IMR-90 (cell line): ENCODE results near the gene SLC7A10. TPM values are rescaled to one million over a fixed set of nuclear protein-coding genes. Genes with fewer than 3 reads are reported as not detected.

Source experiments
- ATAC-seq: fragments of 200-7000 bp; cut with Tn5 transposase; 2 replicates; pipeline ENCODE4 v1.9.1; 2020; ENCODE audit warnings: low read depth, mild to moderate bottlenecking, moderate library complexity
- BruUV-seq: library from RNA; stranded (reverse); fragments of 400-500 nt; replicated peaks from 2 replicates; lab custom pipeline; 2021; lab: Mats Ljungman, UMichigan
- CTCF ChIA-PET: fragments of 300-600 bp; formaldehyde crosslinking; extraction: SDS; loops from one replicate; lab custom pipeline; 2021; ENCODE audit warnings: antibody characterized with exemption; lab: Yijun Ruan, JAX
- POLR2A ChIA-PET: fragments of 300-600 bp; sonication (Branson Sonifier 250); formaldehyde crosslinking; loops from one replicate; lab custom pipeline; 2022; ENCODE audit warnings: antibody characterized with exemption; ENCODE audit not compliant: unreplicated experiment; lab: Charles Lee
- DNase-seq: peaks from one replicate; pipeline ENCODE4 v3.0.0; 2013
- H2AFZ ChIP-seq: replicated peaks from 2 replicates; pipeline ENCODE3; 2013; ENCODE audit warnings: low read length, mild to moderate bottlenecking; ENCODE audit not compliant: poor library complexity
- H2AK5ac ChIP-seq: 2 replicates; pipeline ENCODE4 v1.6.1; 2013; ENCODE audit warnings: low read depth, low read length, inconsistent platforms
- H2AK9ac ChIP-seq: replicated peaks from 2 replicates; pipeline ENCODE3; 2013; ENCODE audit warnings: mild to moderate bottlenecking, low read depth, low read length, moderate library complexity; ENCODE audit not compliant: poor library complexity
- H2BK120ac ChIP-seq: 2 replicates; pipeline ENCODE4 v1.6.1; 2013; ENCODE audit warnings: low read depth, low read length, inconsistent platforms
- H2BK15ac ChIP-seq: 3 replicates; pipeline ENCODE4 v1.6.1; 2013; ENCODE audit warnings: low read depth, low read length, inconsistent platforms
- H2BK20ac ChIP-seq: 2 replicates; pipeline ENCODE4 v1.6.1; 2013; ENCODE audit warnings: low read depth, mild to moderate bottlenecking, inconsistent platforms, low read length, moderate library complexity
- H2BK5ac ChIP-seq: 2 replicates; pipeline ENCODE4 v1.6.1; 2013; ENCODE audit warnings: mild to moderate bottlenecking, low read depth, low read length, inconsistent platforms; ENCODE audit not compliant: poor library complexity, severe bottlenecking
- H3K14ac ChIP-seq: replicated peaks from 2 replicates; pipeline ENCODE4 v1.6.1; 2013; ENCODE audit warnings: low read depth, low read length, inconsistent platforms
- H3K18ac ChIP-seq: 2 replicates; pipeline ENCODE4 v1.6.1; 2013; ENCODE audit warnings: low read depth, low read length, control low read depth
- H3K23ac ChIP-seq: 2 replicates; pipeline ENCODE4 v1.6.1; 2013; ENCODE audit warnings: low read depth, low read length, inconsistent platforms
- H3K27ac ChIP-seq: 2 replicates; pipeline ENCODE4 v1.5.1; 2013; ENCODE audit warnings: mild to moderate bottlenecking, control low read depth, low read length; ENCODE audit not compliant: insufficient read depth
- H3K27me3 ChIP-seq: 2 replicates; pipeline ENCODE4 v1.6.1; 2013; ENCODE audit warnings: low read length; ENCODE audit not compliant: control insufficient read depth, insufficient read depth
- H3K36me3 ChIP-seq: 2 replicates; pipeline ENCODE4 v1.6.1; 2013; ENCODE audit warnings: low read length, mixed read lengths; ENCODE audit not compliant: control insufficient read depth, insufficient read depth
- H3K4ac ChIP-seq: 2 replicates; pipeline ENCODE4 v1.6.1; 2013; ENCODE audit warnings: low read depth, low read length, inconsistent platforms
- H3K4me1 ChIP-seq: 2 replicates; pipeline ENCODE4 v1.6.1; 2013; ENCODE audit warnings: low read length, mixed read lengths; ENCODE audit not compliant: control insufficient read depth, insufficient read depth
- H3K4me2 ChIP-seq: 2 replicates; pipeline ENCODE4 v1.6.1; 2013; ENCODE audit warnings: low read depth, mild to moderate bottlenecking, control low read depth, low read length, moderate library complexity
- H3K4me3 ChIP-seq: 2 replicates; pipeline ENCODE4 v1.5.1; 2013; ENCODE audit warnings: low read depth, mild to moderate bottlenecking, control low read depth, low read length, moderate library complexity; ENCODE audit not compliant: insufficient read depth
- H3K56ac ChIP-seq: 2 replicates; pipeline ENCODE4 v1.6.1; 2013; ENCODE audit warnings: low read length, inconsistent platforms; ENCODE audit not compliant: insufficient read depth; ENCODE audit errors: extremely low read depth
- H3K79me1 ChIP-seq, 2 experiments: 2 replicates each; pipeline ENCODE4 v1.6.1; 2013; ENCODE audit warnings: low read length in 2 of 2, inconsistent platforms in 1 of 2, low read depth in 1 of 2
- H3K9ac ChIP-seq: 2 replicates; pipeline ENCODE4 v1.6.1; 2013; ENCODE audit warnings: low read depth, low read length, control low read depth
- H3K9me1 ChIP-seq: 2 replicates; pipeline ENCODE4 v1.6.1; 2013; ENCODE audit warnings: low read length, inconsistent platforms; ENCODE audit not compliant: insufficient read depth
- H3K9me3 ChIP-seq: 2 replicates; pipeline ENCODE4 v1.6.1; 2013; ENCODE audit warnings: low read length; ENCODE audit not compliant: control insufficient read depth, insufficient read depth
- H4K20me1 ChIP-seq: 2 replicates; pipeline ENCODE4 v1.6.1; 2013; ENCODE audit warnings: low read length, inconsistent platforms; ENCODE audit not compliant: insufficient read depth
- H4K5ac ChIP-seq: 2 replicates; pipeline ENCODE4 v1.6.1; 2013; ENCODE audit warnings: mild to moderate bottlenecking, low read depth, low read length, control low read depth
- H4K8ac ChIP-seq, 2 experiments: 2 replicates each; pipeline ENCODE4 v1.6.1; 2013; ENCODE audit warnings: low read depth in 2 of 2, low read length in 2 of 2, control low read depth in 1 of 2, inconsistent platforms in 1 of 2
- H4K91ac ChIP-seq: 2 replicates; pipeline ENCODE4 v1.6.1; 2013; ENCODE audit warnings: low read depth, low read length, inconsistent platforms; ENCODE audit not compliant: insufficient read depth
- CTCF ChIP-seq: conservative IDR thresholded peaks from 2 replicates; pipeline ENCODE4 v1.5.1; 2012; ENCODE audit warnings: mild to moderate bottlenecking, low read depth, low read length, improper control_type of control experiment
- ELK1 ChIP-seq: fragments of 150-350 bp; IDR thresholded peaks from 2 replicates; pipeline ENCODE4 v1.6.1; 2016; ENCODE audit warnings: low read depth, mild to moderate bottlenecking, low read length, moderate library complexity, borderline replicate concordance
- MAFK ChIP-seq: IDR thresholded peaks from 2 replicates; pipeline ENCODE4 v1.6.1; 2012; ENCODE audit warnings: low read depth, low read length, improper control_type of control experiment
- MAZ ChIP-seq: IDR thresholded peaks from 2 replicates; pipeline ENCODE4 v1.6.1; 2012; ENCODE audit warnings: low read depth, mild to moderate bottlenecking, low read length, improper control_type of control experiment, moderate library complexity, borderline replicate concordance
- MXI1 ChIP-seq: IDR thresholded peaks from 2 replicates; pipeline ENCODE4 v1.6.1; 2012; ENCODE audit warnings: low read depth, mild to moderate bottlenecking, low read length, moderate library complexity, borderline replicate concordance
- NFE2L2 ChIP-seq: fragments of 150-350 bp; IDR thresholded peaks from 2 replicates; pipeline ENCODE4 v1.6.1; 2016; ENCODE audit warnings: low read depth, mild to moderate bottlenecking, low read length
- POLR2A ChIP-seq: IDR thresholded peaks from 2 replicates; pipeline ENCODE4 v1.6.1; 2012; ENCODE audit warnings: mild to moderate bottlenecking, low read depth, low read length
- RAD21 ChIP-seq: IDR thresholded peaks from 2 replicates; pipeline ENCODE4 v1.6.1; 2012; ENCODE audit warnings: low read length, improper control_type of control experiment
- SMC3 ChIP-seq: fragments of 150-350 bp; IDR thresholded peaks from 2 replicates; pipeline ENCODE4 v1.6.1; 2016; ENCODE audit warnings: low read depth, mild to moderate bottlenecking, antibody characterized with exemption, low read length, moderate library complexity
- WGBS, 2 experiments: methylation state at CpG; one replicate each; pipeline versions ENCODE4 v1.1.5 to v1.1.7; 2013; ENCODE audit warnings: missing lambda C conversion rate in 2 of 2; ENCODE audit not compliant: insufficient read length in 1 of 2; ENCODE audit errors: extremely low coverage in 2 of 2; 5-methylcytosine and 5-hydroxymethylcytosine counted together
- dilution Hi-C: fragments of 300-500 bp; cut with HindIII; formaldehyde crosslinking; loops from one replicate; pipeline ENCODE4 v1.14.3; 2018; ENCODE audit warnings: low sequenced_read_pairs; ENCODE audit not compliant: unreplicated experiment
- in situ Hi-C: fragments of 300-500 bp; cut with MboI; formaldehyde crosslinking; loops from 3 replicates; pipeline ENCODE4 v1.14.3; 2019; ENCODE audit warnings: low sequenced_read_pairs, inconsistent platforms, mixed read lengths
- intact Hi-C: fragments of 100-400 bp; cut with micrococcal nuclease; formaldehyde crosslinking; loops from 2 replicates; pipeline ENCODE4 v1.10.0; 2022
- polyA plus RNA-seq, 3 experiments: library from polyadenylated mRNA; depleted of rRNA; stranded (reverse); fragments of >200 nt; gene quantifications; 2 replicates each; pipeline ENCODE4 v1.2.3, GENCODE V29; 2012; ENCODE audit warnings: low replicate concordance in 1 of 3
- total RNA-seq: library from RNA; depleted of rRNA; stranded (reverse); fragments of >200 nt; gene quantifications from 2 replicates; pipeline ENCODE4 v1.2.3, GENCODE V29; 2012

The SLC7A10 gene
- total and polyA plus RNA-seq, 2 of the 4 experiments (the other 2 are of a cell fraction) = not detected

- no peak for DNase-seq
- ChIA-PET CTCF (no interaction called here), POLR2A (no interaction called here)
- Histone ChIP-seq H3K9ac (no peak overlapping the region), H3K4me3 (no peak overlapping the region), H2BK120ac (no peak overlapping the region), H2BK15ac (no peak overlapping the region), H2BK20ac (no peak overlapping the region), H2AK5ac (no peak overlapping the region), H4K8ac (no peak overlapping the region), H3K27me3 (peaks cover 4% of the 10 kb centered on the region; the same call in 1 of the 2 replicates), H3K36me3 (no peaks in the 10 kb centered on the region), H3K23ac (no peak overlapping the region), H3K18ac (no peak overlapping the region), H3K27ac (no peak overlapping the region), H2BK5ac (no peak overlapping the region), H2AFZ (no peak overlapping the region), H3K4me2 (no peak overlapping the region), H4K5ac (no peak overlapping the region), H4K91ac (no peak overlapping the region), H3K9me3 (no peaks in the 10 kb centered on the region), H4K20me1 (no peaks in the 10 kb centered on the region), H3K9me1 (0 out of 2 replicates have a peak, but pooled peaks cover 12% of the 10 kb centered on the region), H3K56ac (no peak overlapping the region), H2AK9ac (no peak overlapping the region), H3K79me1 (no peaks in the 10 kb centered on the region), H3K14ac (no peak overlapping the region), H3K4me1 (no peaks in the 10 kb centered on the region), H3K4ac (no peak overlapping the region)
- TF ChIP-seq ELK1 = no peak
- TF ChIP-seq SMC3 = peak; percentile 8; the same call in 1 of the 2 replicates
- TF ChIP-seq MAZ = no peak
- no peak for TF ChIP-seq RAD21
- TF ChIP-seq MXI1 = no peak
- TF ChIP-seq MAFK = no peak
- TF ChIP-seq NFE2L2 = no peak
- TF ChIP-seq POLR2A = no peak
- TF ChIP-seq CTCF = peak; percentile 29; the same call in 1 of the 2 replicates
- intact Hi-C loops (no loop called here), dilution Hi-C loops (no loop called here), in situ Hi-C loops (no loop called here)
- BruUV-seq = no TSS peak
- 21% methylated on average over 3 of the region's 7 CpGs; no CpG with 5 or more reads in 1 of the 2 experiments for WGBS, 2 experiments
- ATAC-seq = 0 out of 2 replicates have a peak, but pooled peaks have one; percentile 16
These were observed 20.5 kb upstream of the SLC7A10 start for GRCh38 chr19:33245948-33246708.
